ENCODE results near the gene PRRT2. TPM values are rescaled to one million over a fixed set of nuclear protein-coding genes. Genes with fewer than 3 reads are reported as not detected.
"Not testable (repeated sequence)": the region's sequence is repeated elsewhere in the genome, so short reads cannot be mapped to it uniquely, and the experiment has no call there.

Gene PRRT2
- total RNA-seq, 6 donors from 2014 or later: 1.4 to 13.6 (median 2.5) TPM

GRCh38 chr16:29777576-29778350 is 34.2 kb upstream of the PRRT2 start, which contains the start of gene ZG16:
ZG16 (plus strand) TSS chr16:29778256; CDS start chr16:29779267, 1,011 bp downstream.
- H3K4me3 ChIP-seq: no peak within 1 kb of the TSS
- no peaks in the 10 kb centered on the region for H3K36me3 ChIP-seq
- H3K4me1 ChIP-seq: no peaks in the 10 kb centered on the region
- no peaks in the 10 kb centered on the region for H3K9me3 ChIP-seq
- WGBS, 2 donors: 80 to 90% methylated on average over 9 to 10 of the region's 10 CpGs
- TF ChIP-seq CTCF (IDR thresholded peaks at IDR 0.05) (no peak), POLR2AphosphoS5 (IDR thresholded peaks at IDR 0.05) (no peak), POLR2A (IDR thresholded peaks at IDR 0.05) (no peak), EP300 (IDR thresholded peaks at IDR 0.05) (no peak)
- ATAC-seq (ENCODE audit: low FRiP score in 2 of 2) (no peak), DNase-seq (no peak)
- no peaks in the 10 kb centered on the region for H3K27me3 ChIP-seq
- H3K27ac ChIP-seq: no peak within 1 kb of the TSS

- Histone ChIP-seq H3K27me3 (no peaks in the 10 kb centered on the region), H3K4me3 (no peak overlapping the region), H3K27ac (no peak overlapping the region), H3K36me3 (no peaks in the 10 kb centered on the region), H3K4me1 (peaks cover 0 to under 1% (median 0%) of the 10 kb centered on the region in 4 donors), H3K9me3 (no peaks in the 10 kb centered on the region)
- DNase-seq (no peak), ATAC-seq (ENCODE audit: low FRiP score in 2 of 2) (no peak)
- TF ChIP-seq CTCF (IDR thresholded peaks at IDR 0.05) (no peak), POLR2A (IDR thresholded peaks at IDR 0.05) (no peak)
- WGBS, 2 donors: 59 to 71% methylated on average over 10 of the region's 10 CpGs
Observed at GRCh38 chr16:29779474-29779873, 32.5 kb upstream of the PRRT2 start.

DNA sequence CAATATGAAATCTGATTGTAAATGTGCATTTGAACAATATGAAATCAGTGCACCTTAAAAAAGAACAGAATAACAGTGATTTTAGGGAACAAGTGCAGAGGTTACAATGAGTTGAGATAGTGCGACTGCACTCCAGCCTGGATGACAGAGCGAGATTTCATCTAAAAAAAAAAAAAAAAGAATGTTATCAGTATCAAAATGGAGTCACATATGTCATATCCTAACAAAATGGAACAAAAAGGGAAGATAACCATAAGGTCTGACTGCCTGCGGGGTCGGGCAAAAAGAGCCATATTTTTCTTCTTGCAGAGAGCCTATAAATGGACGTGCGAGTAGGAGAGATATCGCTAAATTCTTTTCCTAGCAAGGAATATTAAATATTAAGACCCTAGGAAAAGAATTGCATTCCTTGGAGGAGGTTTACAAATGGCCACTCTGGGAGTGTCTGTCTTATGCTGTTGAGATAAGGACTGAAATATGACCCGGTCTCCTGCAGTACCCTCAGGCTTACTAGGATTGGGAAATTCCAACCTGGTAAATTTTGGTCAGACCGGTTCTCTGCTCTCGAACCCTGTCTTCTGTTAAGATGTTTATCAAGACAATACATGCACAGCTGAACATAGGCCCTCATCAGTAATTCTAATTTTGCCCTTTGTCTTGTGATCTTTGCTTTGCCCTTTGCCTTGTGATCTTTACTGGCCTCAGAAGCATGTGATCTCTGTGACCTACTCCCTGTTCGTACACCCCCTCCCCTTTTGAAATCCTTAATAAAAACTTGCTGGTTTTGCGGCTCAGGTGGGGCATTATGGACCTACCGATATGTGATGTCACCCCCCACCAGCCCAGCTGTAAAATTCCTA is 28.7 kb upstream of the PRRT2 start:
- DNase-seq: peak in 1 of 2 donors; percentile 47
- not testable (repeated sequence) for H3K36me3 ChIP-seq; H3K9me3 ChIP-seq; H3K27me3 ChIP-seq; ATAC-seq (ENCODE audit: low FRiP score in 2 of 2); H3K27ac ChIP-seq; H3K4me3 ChIP-seq
- WGBS, 2 donors: 66 to 68% methylated on average over 13 of the region's 13 CpGs
- H3K4me1 ChIP-seq: peaks cover 0 to 12% (median 2%) of the 10 kb centered on the region in 4 donors

DNA sequence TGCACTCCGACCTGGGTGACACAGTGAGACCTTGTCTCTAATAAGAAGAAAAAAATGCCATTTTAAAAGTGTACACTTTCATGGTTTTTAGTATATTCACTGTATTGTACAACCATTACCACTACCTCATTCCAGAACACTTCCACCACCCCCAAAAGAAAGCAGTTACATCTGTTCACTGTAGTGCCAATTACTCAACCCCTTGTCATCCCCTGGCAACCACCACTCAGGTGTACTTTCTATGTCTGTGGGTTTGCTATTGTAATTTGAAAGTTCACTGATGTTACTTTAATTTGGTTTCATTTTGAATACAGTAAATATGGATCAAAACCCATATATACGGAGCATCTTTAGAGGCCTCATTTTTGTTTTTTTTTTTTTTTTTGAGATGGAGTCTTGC is 27.8 kb upstream of the PRRT2 start:
- H3K27me3 ChIP-seq: no peaks in the 10 kb centered on the region
- H3K27ac ChIP-seq: no peak overlapping the region
- no peaks in the 10 kb centered on the region for H3K9me3 ChIP-seq
- ATAC-seq (ENCODE audit: low FRiP score in 2 of 2): no peak
- H3K36me3 ChIP-seq: no peaks in the 10 kb centered on the region
- 76 to 89% methylated on average over 2 of the region's 2 CpGs for WGBS, 2 donors
- peak in 1 of 2 donors; percentile 45 for DNase-seq
- H3K4me3 ChIP-seq: no peak overlapping the region
- H3K4me1 ChIP-seq: peaks cover 0 to 13% (median 2%) of the 10 kb centered on the region in 4 donors
- TF ChIP-seq CTCF (IDR thresholded peaks at IDR 0.05): no peak
- no peak for TF ChIP-seq POLR2A (IDR thresholded peaks at IDR 0.05)
- TF ChIP-seq POLR2AphosphoS5 (IDR thresholded peaks at IDR 0.05): no peak
- TF ChIP-seq EP300 (IDR thresholded peaks at IDR 0.05): no peak

DNA sequence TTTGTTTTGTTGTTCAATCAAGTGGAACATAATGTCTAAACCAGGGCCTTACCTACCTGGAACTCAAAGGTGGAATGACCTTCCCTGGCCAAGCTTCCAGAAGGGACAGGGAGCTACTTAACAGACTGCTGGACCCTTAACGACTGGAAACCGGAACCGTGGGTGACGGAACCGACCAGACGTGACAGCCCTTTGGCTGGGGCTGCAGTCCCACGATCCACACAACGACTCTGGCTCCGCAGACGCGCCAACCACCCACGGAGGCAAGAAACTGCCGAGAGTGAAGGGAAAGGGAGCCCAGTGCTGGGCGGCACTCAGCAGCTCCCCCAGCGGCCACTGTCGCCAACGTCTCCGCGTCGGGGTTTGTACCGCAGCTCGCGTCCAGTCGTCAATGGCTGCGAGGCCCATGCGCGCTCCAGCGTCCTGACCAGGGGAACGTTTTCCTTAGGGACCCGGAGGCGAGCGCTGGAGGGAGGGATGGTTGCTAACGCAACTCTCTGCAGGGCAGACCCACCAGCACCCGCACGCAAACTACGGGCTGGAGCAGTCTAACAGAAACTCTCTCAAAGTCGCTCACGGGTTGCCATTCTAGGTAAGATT is 27.0 kb upstream of the PRRT2 start:
- no peaks in the 10 kb centered on the region for H3K27me3 ChIP-seq
- no peaks in the 10 kb centered on the region for H3K36me3 ChIP-seq
- peak; percentile 68 to 94 for DNase-seq
- TF ChIP-seq POLR2AphosphoS5 (IDR thresholded peaks at IDR 0.05) (no peak), CTCF (IDR thresholded peaks at IDR 0.05) (peak; percentile 73 to 79 (median 76))
- peak; percentile 74 to 95 for ATAC-seq (ENCODE audit: low FRiP score in 2 of 2)
- peak overlapping the region in 2 of 4 donors; percentile 23 to 27 for H3K4me3 ChIP-seq
- H3K4me1 ChIP-seq: peaks cover 6 to 21% (median 8%) of the 10 kb centered on the region in 4 donors
- no peaks in the 10 kb centered on the region for H3K9me3 ChIP-seq
- WGBS, 2 donors: 36 to 48% methylated on average over 23 to 38 of the region's 38 CpGs
- peak overlapping the region in 1 of 4 donors; percentile 11 for H3K27ac ChIP-seq

DNA sequence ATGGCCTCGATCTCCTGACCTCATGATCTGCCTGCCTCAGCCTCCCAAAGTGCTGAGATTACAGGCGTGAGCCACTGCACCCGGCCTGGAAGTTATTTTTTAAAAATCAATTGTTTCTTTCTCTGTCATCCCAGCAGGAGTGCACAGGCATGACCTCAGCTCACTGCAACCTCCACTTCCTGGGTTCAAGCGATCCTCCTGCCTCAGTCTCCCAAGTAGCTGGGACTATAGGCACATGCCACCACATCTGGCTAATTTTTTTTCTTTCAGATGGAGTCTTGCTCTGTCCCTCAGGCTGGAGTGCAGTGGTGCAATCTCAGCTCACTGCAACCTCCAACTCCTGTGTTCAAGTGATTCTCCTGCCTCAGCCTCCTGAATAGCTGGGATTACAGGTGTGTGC is 24.8 kb upstream of the PRRT2 start:
- H3K27me3 ChIP-seq; H3K27ac ChIP-seq; H3K4me3 ChIP-seq; ATAC-seq (ENCODE audit: low FRiP score in 2 of 2); DNase-seq; H3K36me3 ChIP-seq; H3K9me3 ChIP-seq: not testable (repeated sequence)
- H3K4me1 ChIP-seq: peaks cover 17 to 36% (median 18%) of the 10 kb centered on the region in 4 donors
- WGBS, 2 donors: 77% methylated on average over 4 of the region's 4 CpGs

Measured in upper lobe of left lung (tissue), 6 donors.